SHP77 (cell line): ENCODE data around the gene NRM.
"Not testable (repeated sequence)": the region's sequence is repeated elsewhere in the genome, so short reads cannot be mapped to it uniquely, and the experiment has no call there.

Source experiments
- DNase-seq, 2 experiments: peaks; one replicate each; lab custom pipeline; 2025; lab: John Stamatoyannopoulos, UW

NRM gene

DNA sequence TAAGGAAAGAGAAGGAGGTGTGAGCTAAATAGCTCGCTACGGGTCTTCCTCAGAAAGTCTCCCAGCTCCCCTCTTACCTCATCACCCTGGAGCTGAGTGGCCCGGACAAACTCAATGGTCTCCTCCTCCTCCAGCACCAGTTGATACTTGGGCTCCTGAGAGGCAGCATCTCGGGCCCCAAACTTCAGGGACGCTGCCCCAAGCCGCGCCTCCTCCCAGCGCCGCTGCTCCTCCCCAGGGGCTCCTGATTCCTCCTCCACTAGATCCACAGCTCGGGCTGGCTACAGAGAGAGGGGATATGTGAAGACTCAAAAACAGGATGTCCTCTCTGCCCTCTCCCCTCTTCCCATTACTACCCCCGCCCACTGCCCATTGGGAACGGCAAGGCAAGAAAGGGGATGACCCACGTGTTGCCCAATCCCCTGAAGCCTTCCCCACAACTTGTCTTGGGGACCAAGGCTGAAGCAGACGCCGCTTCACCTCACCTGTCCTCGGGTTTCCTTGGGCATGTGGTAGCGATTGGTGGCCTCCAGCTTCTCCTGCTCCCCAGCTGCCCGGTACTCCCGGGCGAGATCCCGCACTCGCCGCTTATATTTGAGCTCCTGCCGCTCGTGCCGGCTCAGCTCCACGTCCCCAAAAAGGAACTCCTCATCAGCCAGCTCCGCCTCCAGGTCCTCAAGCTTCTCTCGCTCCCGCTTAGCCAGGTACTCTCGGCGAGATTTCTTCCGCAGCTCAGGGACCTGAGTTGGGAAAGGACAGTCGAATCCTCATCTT is 25.6 kb downstream of the NRM start:
- no peak for DNase-seq

DNA sequence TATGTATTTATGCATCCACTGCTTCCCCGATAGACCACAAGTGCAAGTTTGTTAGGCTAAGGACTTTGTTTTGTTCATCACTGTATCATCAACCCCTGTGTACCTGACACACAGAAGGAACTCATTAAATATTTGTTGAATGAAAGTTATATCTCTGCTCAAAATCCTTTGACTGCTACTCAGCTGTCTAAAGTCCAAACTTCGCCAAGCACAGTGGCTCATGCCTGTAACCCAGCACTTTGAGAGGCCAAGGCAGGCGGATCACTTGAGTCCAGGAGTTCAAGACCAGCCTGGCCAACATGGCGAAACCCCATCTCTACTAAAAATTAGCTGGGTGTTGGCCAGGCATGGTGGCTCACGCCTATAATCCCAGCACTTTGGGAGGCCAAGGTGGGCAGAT is 32.9 kb downstream of the NRM start:
- not testable (repeated sequence) for DNase-seq

DNA sequence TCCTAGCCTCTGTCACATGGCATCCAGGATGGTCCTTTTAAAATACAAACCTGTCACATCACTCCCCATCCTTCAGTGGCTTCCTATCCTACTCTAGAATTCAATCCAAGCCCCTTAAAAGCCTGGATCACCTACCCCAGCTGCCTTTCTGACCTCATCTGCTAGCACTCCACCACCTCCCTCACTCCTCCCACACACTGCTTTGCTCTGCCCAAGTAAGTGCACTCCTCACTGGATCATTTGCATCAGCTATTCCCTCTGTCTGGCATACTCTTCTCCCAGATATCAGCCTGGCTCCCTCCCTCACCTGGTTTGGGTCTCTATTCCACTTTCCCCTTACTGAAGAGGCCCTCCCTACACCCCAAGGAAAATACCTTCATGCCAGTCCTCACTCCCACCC is 33.3 kb downstream of the NRM start:
- DNase-seq, result no peak

DNA sequence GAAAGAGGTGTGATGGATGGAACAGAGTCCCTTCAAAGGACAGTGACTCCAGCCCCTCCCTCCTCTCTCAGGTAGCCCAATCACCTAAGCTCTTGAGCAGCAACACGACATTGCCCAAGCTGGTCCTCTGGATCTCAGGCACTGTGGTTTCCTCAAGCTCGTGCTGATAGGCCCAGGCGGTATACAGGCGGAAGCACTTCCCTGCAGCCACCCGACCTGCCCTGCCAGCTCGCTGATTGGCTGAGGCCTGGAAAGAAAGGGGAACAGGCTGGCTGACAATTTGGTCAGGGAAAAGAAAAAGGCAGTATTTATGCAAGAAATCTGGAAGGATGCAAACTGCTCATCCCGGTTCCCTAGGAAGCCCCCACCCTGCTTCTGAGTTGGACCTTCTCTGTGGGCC is 34.3 kb downstream of the NRM start:
- no peak for DNase-seq

DNA sequence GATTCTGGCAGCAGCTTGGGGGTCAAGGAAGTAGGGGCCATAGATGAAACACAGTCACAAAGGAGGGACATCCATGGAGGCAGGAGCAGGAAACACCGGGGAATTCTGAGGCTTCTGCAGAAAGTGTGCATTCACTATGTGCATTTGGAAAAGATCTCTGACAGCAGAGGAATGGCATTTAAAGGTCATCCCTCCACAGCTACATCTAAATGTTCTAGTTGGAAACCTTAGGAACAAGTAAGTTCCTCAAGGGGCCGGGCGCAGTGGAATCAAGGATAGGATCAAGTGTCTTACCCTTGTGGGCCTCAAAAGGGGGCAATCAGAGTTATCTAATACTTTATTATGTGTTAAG is 35.1 kb downstream of the NRM start:
- no peak for DNase-seq

DNA sequence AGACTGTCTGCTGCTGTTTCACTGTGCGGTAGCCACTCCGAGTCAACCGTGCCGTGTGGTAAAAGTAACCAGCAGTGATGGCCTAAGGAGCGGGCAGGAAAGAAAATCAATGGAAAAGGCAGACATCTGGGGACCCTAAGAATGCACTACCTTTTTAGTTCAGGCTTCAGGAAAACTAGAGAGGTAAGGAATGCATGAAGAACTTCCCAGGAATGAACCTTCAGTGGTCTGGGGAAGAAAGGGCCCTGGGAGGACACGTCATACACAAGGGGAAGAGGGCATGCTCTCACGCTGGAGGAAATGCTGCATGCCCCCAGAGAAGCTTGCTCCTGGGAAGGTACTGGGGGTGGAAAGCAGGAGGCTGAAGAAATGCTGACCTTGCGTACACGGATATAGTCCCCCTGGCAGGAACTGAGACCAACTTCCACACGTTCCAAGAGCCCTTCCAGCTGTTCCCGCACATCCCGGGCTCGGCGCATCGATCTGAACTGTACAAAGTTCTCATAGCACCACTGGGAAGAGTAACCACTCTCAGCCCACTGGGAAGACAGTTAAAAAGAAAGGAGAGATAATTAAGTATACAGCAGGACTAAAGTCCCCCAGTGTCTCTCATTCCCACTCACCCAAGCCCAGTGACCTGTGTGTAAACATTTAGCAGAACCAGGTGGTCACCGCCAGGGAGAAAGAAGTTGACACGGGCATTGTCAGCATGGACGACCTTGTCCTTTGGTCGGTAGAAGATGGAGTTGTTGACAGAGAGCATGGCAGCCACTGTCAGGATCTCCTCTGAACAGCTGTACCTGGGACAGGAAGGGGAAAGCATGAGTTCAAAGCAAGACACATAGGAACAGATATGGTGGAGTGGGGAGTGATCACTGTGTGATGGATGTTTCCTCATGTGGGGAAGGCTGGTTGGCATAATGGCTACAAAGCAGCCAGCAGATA is 35.7 kb downstream of the NRM start:
- no peak for DNase-seq

DNA sequence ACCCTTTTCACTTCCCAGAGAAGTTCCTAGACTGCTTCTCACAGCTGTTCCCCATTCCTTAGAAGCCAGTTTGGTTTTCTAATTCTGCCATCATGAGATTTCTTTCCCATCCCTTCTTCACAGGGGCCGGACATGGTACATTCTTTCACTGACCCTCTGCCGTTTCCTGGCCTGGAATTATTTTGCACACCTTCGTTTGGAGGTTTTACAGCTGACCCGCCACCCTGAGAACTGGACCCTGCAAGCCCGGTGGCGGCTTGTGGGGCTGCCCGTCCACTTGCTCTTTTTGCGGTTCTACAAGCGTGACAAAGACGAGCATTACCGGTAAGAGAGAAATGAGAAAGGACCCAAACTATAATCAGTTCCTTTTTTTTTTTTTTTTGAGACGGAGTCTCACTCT is 39.6 kb downstream of the NRM start:
- DNase-seq, result no peak

DNA sequence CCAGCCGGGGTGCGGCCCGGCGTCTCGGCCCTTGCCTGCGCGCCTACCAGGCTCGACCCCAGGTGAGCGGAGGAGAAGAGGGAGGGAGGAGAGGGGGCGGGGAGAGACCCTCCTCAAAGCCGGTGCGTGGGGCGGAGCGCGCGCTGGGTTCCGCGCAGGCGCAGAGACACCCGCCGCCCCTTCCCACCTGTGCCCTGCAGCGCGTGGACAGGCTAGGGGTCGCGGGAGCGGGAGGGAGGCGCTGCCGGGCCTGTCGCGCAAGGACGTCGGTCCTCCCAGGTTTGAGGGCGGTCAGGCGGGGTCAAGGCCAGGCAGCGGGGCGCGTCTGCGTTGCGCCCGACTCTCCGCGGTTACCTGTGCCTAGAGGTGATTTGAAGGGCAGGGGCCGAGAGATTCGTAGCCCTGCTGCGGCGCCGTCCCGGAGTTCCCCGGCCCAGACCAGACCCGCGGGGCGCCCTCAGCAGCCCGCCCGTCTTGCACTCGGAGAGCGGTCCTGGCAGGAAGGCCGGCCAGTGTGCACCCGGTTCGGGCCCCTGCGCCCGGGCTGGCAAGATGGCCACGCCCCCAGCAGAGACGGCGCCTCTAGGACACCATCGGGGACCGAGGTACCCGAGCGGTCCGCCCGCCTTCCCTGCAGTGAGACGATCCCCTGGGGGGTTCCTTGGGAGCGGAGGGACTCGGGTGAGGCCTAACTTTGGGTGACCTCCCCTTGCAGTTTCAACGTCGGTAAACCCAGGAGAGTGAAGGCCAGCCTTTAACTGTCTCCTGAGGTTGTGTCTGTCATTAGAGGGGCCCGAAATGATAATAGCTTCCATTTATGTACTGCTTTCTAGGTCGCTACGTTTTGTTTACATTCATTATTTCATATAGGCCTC is 43.3 kb downstream of the NRM start:
- DNase-seq, result peak; percentile 57 to 88

DNA sequence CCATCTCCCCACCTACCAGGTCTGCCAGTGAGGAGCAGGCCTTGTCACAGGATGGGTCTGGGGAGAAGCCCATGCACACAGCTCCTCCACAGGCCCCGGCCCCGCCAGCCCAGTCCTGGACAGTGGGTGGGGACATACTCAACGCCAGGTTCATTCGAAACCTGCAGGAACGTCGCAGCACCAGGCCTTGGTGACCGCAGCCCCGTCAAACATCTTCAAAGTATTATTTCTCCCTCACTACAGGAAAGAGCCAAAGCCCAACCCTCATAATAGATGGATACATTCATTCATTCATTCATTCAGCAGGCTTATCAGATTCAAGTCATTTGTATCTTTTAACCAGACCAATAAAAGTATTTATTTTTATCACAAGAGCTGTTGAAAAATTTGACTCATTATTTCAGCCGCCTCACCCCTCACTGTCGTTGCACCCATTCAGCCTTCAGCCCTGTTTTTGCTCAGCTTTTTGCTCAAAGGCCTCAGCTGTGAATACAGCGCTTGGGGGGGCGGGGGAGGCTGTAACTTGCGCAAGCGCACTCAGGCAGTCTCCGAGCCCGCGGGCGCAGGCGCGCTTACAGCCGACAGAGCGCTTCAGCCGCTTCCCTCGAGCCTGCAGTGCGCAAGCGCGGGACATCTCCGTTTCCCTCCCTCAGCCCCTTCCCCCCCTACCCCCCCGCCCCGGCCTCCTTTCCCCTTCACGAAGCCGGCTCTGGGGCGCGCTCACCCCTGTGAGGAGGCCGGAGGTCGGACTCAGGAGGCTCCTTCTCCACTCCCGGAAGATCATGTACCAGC is 44.1 kb downstream of the NRM start, which contains the start of gene C6orf136:
Gene C6orf136 (plus strand): TSS at position 684 of the 792 bp plus-strand sequence. CDS start 99 bp downstream, at position 783.
- peak; percentile 80 to 94 for DNase-seq

DNA sequence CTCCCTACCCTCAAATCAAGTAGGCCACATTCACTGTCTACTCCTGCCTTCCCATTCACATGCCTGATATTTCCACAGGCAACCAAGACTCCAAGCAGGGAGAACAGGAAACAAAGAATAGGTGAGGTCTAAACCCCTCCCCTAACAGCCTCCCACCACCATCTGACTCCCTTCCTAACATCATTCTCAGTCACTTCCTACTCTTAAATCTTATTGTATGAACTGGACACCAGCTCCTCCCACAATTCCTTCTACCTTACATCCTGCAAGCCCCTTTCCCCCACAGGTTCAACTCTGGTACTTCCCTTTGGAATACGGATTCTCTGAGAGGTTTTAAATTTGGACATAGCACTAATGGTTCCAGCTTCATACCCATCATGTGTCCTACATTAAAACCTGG is 44.8 kb downstream of the NRM start:
- DNase-seq, result no peak

DNA sequence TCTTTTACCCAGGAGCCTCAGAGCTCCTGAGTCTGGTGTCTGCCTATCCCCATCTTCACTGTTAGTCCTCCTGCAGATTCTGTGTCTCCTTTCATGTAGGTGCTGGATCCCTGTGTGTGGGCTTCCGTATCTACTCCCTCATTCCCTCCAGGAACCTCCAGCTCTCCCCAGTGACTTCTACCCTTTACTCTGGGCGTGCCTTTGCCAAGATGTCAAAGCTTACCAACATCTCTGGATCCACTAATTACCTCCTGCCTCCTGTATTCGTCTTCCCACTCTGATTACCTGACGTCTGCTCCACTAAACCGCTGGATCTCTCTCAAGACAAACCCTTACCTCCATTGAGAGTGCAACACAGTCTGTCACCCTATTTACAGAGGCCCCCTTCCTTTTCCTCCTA is 46.0 kb downstream of the NRM start:
- DNase-seq, result no peak

DNA sequence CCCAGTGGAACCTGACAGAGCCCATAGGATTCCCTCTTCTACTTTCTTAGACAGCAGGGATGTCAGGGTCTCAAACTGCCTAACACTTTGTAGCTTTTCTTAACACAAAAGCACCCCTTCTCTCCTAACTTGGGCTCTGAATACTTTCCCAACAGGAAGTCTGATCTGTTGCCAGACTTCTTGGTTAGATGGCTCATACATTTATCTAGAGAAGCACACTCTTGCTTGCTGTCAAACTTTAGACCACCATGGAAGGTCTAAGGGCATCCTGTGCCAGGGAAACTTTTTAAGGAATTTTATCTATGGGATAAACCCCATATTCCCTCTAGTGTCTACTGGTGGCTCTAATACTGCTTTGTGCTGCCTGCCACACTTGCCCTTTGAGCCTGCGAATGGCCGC is 47.1 kb downstream of the NRM start:
- DNase-seq, result no peak

DNA sequence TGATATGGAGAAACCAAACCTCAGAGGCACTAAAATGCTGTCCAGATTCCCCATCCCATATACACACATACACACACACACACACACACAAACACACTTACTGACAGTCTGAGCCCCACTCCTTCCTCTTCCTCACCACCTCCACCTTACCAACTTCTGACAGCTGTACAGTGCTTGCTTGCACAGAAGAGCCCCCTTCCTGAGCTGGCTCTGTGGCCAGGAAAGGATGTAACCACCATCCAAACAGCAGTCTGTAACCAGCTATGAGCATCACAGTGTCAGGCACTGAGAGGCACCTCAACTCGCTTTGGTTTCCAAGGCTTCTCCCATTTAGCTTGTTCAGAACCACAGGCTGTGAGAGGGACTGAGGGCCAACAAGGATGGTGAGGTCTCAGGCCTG is 49.7 kb downstream of the NRM start:
- no peak for DNase-seq

DNA sequence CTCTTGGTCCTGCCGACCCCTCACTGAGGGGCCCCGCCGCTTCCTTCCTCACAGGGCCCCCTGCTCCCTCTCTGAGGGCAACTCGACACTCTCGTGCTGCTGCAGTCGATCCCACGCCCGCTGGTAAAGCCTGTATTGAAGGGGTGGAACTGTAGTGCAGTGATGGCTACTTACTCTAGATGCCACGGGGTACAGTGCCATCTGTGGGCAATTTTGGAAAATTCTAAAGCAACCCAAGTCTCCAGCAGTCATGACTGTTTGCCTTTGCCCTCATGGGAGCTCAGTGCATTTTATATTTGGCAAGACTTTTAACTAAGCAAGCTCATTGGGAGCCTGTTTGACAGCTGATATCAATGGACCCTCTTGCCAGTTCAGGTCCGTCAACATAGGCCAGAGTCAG is 50.3 kb downstream of the NRM start:
- DNase-seq, result no peak
